Cerebellar cortex (tissue), 1 donor: ENCODE data around the gene CACNA2D3.
"Not testable (repeated sequence)": the region's sequence is repeated elsewhere in the genome, so short reads cannot be mapped to it uniquely, and the experiment has no call there.

Experiments used
- DNase-seq: peaks from one replicate; pipeline ENCODE4 v3.0.0-alpha.2; 2015; ENCODE audit warnings: low spot score

The CACNA2D3 gene

GRCh38 chr3:54464554-54464953 is 342.2 kb downstream of the CACNA2D3 start:
- not testable (repeated sequence) for DNase-seq

- no peak for DNase-seq
Observed at GRCh38 chr3:54476891-54477290, 354.5 kb downstream of the CACNA2D3 start.

- no peak for DNase-seq
Observed at GRCh38 chr3:54481606-54482365, 359.4 kb downstream of the CACNA2D3 start.

- DNase-seq: no peak
Observed at GRCh38 chr3:54484334-54484733, 362.0 kb downstream of the CACNA2D3 start.

- DNase-seq: no peak
Observed at GRCh38 chr3:54486317-54486716, 364.0 kb downstream of the CACNA2D3 start.

GRCh38 chr3:54488297-54488696 is 365.9 kb downstream of the CACNA2D3 start:
- DNase-seq: no peak

GRCh38 chr3:54494209-54494608 is 371.9 kb downstream of the CACNA2D3 start:
- no peak for DNase-seq

GRCh38 chr3:54506603-54507002 is 384.3 kb downstream of the CACNA2D3 start:
- no peak for DNase-seq

GRCh38 chr3:54507876-54508460 is 385.6 kb downstream of the CACNA2D3 start:
- DNase-seq: no peak

- DNase-seq: no peak
Observed at GRCh38 chr3:54510506-54510905, 388.2 kb downstream of the CACNA2D3 start.

GRCh38 chr3:54511766-54512365 is 389.5 kb downstream of the CACNA2D3 start:
- no peak for DNase-seq

GRCh38 chr3:54514006-54514405 is 391.7 kb downstream of the CACNA2D3 start:
- no peak for DNase-seq

- DNase-seq: no peak
Observed at GRCh38 chr3:54514416-54514815, 392.1 kb downstream of the CACNA2D3 start.

GRCh38 chr3:54515441-54516213 is 393.3 kb downstream of the CACNA2D3 start:
- DNase-seq: no peak

GRCh38 chr3:54517424-54517823 is 395.1 kb downstream of the CACNA2D3 start:
- no peak for DNase-seq

GRCh38 chr3:54518011-54518675 is 395.8 kb downstream of the CACNA2D3 start:
- DNase-seq: no peak

GRCh38 chr3:54519493-54519892 is 397.1 kb downstream of the CACNA2D3 start:
- DNase-seq: no peak

- DNase-seq: no peak
Observed at GRCh38 chr3:54520060-54520459, 397.7 kb downstream of the CACNA2D3 start.

GRCh38 chr3:54527521-54527920 is 405.2 kb downstream of the CACNA2D3 start:
- DNase-seq: no peak

- DNase-seq: no peak
Observed at GRCh38 chr3:54527953-54528352, 405.6 kb downstream of the CACNA2D3 start.

GRCh38 chr3:54528668-54529067 is 406.3 kb downstream of the CACNA2D3 start:
- DNase-seq: no peak

- DNase-seq: no peak
Observed at GRCh38 chr3:54530091-54530490, 407.7 kb downstream of the CACNA2D3 start.
